ENCODE results near the gene PAAF1.

Gene PAAF1, protein sequence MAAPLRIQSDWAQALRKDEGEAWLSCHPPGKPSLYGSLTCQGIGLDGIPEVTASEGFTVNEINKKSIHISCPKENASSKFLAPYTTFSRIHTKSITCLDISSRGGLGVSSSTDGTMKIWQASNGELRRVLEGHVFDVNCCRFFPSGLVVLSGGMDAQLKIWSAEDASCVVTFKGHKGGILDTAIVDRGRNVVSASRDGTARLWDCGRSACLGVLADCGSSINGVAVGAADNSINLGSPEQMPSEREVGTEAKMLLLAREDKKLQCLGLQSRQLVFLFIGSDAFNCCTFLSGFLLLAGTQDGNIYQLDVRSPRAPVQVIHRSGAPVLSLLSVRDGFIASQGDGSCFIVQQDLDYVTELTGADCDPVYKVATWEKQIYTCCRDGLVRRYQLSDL

DNA sequence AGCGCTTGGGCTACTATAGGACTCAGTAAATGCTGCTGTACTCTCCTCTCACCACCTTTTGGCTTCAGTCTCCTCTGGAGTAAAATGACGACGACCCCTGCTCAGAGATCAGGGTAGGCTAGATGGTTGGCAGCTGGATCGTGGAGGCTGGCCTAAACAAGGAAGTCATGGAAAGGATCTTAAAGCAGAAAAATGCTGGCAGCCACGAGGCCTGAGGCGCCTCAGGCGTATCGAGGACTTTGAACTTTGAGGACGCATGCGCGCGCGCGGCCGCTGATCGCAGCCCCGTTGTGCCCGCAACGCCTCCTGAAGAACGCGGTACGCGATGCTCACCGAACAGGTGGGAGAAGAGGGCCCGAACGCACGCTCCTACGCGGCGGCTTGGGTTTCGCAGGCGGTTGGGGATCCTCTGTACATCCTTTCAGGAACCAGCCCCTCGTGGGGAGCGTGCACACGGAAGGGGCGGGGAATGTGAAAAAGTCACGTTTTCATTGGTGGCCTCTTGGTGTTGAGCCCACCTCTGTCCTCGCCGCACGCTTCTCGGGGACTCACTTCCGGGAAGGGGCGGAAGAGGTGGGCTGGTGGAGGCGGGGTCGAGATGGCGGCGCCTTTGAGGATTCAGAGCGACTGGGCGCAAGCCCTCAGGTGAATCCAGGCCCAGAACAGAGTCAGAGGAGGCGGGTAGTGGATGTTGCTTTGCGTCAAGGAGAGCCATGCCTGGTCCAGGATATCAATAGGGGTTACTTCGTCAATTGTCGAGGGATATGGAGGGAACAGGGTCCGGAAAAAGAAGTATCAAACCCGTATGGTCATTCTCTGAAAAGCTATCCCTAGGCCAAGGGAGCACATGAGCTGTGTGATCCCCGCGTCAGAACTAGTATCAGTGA is at the start of gene PAAF1, which contains the start of gene COA4:
PAAF1 (plus strand) TSS at position 576 of the 887 bp plus-strand sequence; CDS start at position 599, 23 bp downstream.
COA4 (minus strand) TSS at position 423 of the 887 bp plus-strand sequence. CDS start 3,468 bp downstream, outside the sequence.
- H3K27me3 Mint-ChIP-seq = no peaks in the 10 kb centered on the region
- H3K36me3 Mint-ChIP-seq = peaks cover 10% of the 10 kb centered on the region
- peaks cover 45% of the 10 kb centered on the region for H3K4me1 Mint-ChIP-seq (ENCODE audit: low read depth)
- peak within 1 kb of the TSS; percentile 100 for H3K4me3 Mint-ChIP-seq
- no peaks in the 10 kb centered on the region for H3K9me3 Mint-ChIP-seq (ENCODE audit: low read depth)
- H3K27ac Mint-ChIP-seq = peak within 1 kb of the TSS; percentile 100

DNA sequence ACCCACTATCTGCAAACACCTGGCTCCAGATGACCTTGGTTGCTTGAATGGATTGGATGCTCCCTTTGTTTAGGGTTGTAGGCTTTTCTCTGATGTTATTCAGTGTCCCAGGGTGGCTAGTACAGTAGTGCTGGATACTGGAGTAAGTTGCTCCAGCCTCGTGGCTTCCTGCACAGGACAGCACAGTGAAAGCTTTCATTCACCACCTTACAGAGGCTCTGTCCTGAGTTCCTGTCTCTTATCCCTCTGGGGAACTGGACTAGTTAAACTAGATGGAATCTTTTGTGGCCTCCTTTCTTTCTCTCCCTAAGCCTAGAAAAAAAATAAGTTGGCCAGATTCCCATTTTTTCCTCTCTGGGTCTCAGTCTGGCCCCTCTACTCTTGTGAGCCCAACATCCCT is 46.5 kb upstream of the PAAF1 start:
- Mint-ChIP-seq H3K27ac (no peak overlapping the region), H3K4me3 (no peak overlapping the region), H3K27me3 (no peaks in the 10 kb centered on the region), H3K4me1 (ENCODE audit: low read depth) (no peaks in the 10 kb centered on the region), H3K36me3 (peaks cover 4% of the 10 kb centered on the region), H3K9me3 (ENCODE audit: low read depth) (no peaks in the 10 kb centered on the region)

DNA sequence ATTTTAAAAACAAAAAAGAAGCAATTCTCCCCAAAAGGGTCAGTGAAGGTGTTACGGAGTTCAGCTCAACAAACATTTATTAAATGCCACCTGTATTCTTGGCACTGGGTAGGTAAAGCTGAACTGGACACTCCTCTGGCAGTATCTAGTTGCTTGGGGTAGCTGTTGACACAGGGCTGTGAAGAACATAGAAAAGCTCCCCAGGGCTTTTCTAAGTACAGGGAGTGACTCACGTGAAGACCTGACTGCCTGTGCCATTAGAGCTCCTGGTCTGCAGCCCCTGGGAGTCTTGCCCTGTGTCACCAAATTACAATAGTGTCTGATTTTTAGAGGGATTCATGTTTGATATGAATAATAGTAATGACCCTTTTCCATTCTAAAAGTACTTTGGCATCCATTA is 43.7 kb upstream of the PAAF1 start:
- Mint-ChIP-seq H3K4me1 (ENCODE audit: low read depth) (no peaks in the 10 kb centered on the region), H3K27me3 (no peaks in the 10 kb centered on the region)

DNA sequence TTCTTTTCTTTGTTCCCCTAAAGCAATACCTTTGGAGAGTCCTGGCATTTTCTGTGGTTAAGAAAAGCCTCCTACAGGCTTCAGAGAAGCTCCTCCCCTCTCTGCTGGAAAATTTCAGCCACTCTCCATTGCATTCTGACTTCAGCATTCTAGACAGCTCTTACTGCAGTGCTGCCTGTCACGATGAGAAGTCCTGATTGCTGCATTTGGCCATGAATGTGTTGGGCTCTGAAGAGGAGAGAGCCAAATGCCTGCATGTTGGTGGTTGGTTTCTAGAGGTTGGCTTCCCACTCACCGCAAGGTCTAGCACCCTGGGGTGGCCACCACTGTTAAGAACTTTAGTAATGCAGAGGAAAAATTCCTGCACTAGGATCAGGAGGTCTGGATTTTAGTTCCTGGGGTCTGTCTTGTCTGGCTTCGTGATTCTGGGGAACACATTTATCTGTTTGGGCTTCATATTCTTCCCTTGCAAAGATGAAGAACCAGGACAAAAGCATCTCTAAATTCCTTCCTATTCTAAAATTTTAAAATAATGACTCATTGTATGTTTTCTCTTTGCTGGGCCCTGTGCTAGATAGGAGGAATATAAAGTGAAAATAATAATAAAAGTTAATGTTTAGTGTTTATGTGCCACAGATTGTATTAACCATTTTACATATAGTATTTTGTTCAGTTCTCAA is 38.2 kb upstream of the PAAF1 start:
- no peaks in the 10 kb centered on the region for H3K9me3 Mint-ChIP-seq (ENCODE audit: low read depth)
- H3K27me3 Mint-ChIP-seq = no peaks in the 10 kb centered on the region
- H3K27ac Mint-ChIP-seq = no peak overlapping the region
- no peaks in the 10 kb centered on the region for H3K4me1 Mint-ChIP-seq (ENCODE audit: low read depth)
- H3K36me3 Mint-ChIP-seq = peaks cover 2% of the 10 kb centered on the region
- no peak overlapping the region for H3K4me3 Mint-ChIP-seq

More for the DNA sequence above, 43.7 kb upstream of the PAAF1 start:
- Mint-ChIP-seq H3K36me3 (peaks cover 4% of the 10 kb centered on the region), H3K9me3 (ENCODE audit: low read depth) (no peaks in the 10 kb centered on the region), H3K4me3 (no peak overlapping the region), H3K27ac (no peak overlapping the region)

DNA sequence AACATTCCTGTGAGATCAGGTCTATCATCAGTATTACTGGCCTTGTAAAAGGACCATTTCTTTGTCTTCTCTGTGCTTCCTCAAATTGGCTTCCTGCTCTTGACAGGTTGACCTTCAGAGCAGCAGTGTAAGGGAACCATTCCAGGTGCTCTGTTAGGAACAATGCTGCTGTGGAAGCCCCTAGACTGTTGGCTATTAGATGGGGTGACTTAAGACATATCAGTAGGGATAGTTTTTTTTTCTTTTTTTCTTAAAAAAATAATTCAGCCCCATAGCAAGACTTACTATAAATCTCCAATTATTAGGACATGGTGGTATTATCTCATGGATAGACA is 37.7 kb upstream of the PAAF1 start:
- no peaks in the 10 kb centered on the region for H3K9me3 Mint-ChIP-seq (ENCODE audit: low read depth)
- H3K4me3 Mint-ChIP-seq = no peak overlapping the region
- no peak overlapping the region for H3K27ac Mint-ChIP-seq
- peaks cover 2% of the 10 kb centered on the region for H3K36me3 Mint-ChIP-seq
- H3K4me1 Mint-ChIP-seq (ENCODE audit: low read depth) = no peaks in the 10 kb centered on the region
- H3K27me3 Mint-ChIP-seq = no peaks in the 10 kb centered on the region

DNA sequence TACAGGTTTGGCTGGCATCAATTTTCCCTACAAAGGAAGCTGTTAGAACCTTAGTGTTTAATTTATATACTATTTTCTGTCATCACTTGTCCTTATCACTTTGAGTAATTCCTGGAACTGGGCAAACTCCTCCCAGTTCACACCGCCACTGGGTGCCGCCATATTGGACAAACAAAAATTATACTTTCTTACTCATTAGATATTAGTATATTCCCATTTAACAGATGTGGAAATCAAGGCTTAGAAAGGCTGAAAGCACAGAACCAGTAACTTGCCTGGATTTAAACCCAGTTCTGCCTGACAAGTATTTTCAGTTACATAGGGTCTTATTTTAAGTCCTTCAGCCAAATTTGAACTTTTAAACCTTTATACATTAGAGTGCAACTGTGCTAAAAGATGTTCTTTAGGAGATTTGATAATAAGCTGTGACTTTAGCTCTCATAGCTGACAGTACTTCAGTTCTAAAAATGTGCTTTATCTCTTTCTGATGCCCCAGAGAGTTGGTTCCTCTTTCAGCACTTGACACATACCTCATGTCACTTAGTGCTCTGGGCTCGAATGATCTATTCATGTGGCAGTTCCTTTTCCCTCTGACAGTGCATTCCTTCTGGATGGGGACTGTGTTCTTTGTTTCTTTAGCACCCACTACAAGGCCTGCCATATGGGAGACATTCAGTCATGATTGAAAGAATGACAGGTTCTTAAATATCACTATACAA is 25.6 kb upstream of the PAAF1 start:
- Mint-ChIP-seq H3K4me1 (ENCODE audit: low read depth) (no peaks in the 10 kb centered on the region), H3K36me3 (peaks cover 21% of the 10 kb centered on the region), H3K9me3 (ENCODE audit: low read depth) (no peaks in the 10 kb centered on the region), H3K27me3 (no peaks in the 10 kb centered on the region), H3K4me3 (no peak overlapping the region), H3K27ac (no peak overlapping the region)

DNA sequence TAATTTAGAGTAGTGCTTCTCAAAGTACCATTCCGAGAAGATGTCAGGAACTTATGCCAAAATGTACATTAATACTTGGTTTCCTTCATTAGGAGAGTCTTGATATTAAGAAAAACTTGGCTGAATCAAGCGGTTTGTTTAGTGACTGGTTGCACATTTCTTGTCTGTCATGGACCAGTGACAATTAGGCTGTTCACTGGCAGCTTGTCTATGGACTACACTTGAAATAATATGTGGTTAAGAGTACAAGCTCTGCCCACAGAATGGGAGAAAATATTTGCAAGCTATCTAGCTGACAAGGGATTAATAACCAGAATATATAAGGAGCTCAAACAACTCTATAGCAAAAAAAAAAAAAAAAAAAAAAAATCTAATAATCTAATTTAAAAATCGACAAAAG is 24.8 kb upstream of the PAAF1 start:
- Mint-ChIP-seq H3K4me1 (ENCODE audit: low read depth) (no peaks in the 10 kb centered on the region), H3K9me3 (ENCODE audit: low read depth) (no peaks in the 10 kb centered on the region), H3K27me3 (no peaks in the 10 kb centered on the region), H3K4me3 (no peak overlapping the region), H3K27ac (no peak overlapping the region), H3K36me3 (peaks cover 19% of the 10 kb centered on the region)

DNA sequence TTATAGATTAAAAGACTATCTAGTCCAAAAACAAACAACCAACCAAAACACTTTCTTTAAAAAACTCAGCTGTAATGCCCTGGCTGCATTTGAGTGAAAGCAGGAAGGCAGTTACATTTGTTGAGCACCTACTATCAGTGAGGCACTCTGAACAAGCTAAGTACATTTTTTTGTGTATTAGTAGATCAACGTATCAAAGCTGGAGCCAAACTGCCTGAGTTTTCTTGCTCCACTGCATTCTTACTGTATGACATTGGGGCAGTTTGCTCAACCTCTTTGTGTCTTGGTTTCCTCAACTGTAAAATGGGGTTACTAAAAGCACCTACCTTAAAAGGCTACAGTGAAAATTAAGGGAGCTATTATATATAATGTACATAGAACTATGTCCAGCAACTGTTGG is 22.1 kb upstream of the PAAF1 start:
- H3K27me3 Mint-ChIP-seq = no peaks in the 10 kb centered on the region
- no peak overlapping the region for H3K27ac Mint-ChIP-seq
- no peak overlapping the region for H3K4me3 Mint-ChIP-seq
- no peaks in the 10 kb centered on the region for H3K9me3 Mint-ChIP-seq (ENCODE audit: low read depth)
- H3K36me3 Mint-ChIP-seq = peaks cover 14% of the 10 kb centered on the region
- H3K4me1 Mint-ChIP-seq (ENCODE audit: low read depth) = no peaks in the 10 kb centered on the region

DNA sequence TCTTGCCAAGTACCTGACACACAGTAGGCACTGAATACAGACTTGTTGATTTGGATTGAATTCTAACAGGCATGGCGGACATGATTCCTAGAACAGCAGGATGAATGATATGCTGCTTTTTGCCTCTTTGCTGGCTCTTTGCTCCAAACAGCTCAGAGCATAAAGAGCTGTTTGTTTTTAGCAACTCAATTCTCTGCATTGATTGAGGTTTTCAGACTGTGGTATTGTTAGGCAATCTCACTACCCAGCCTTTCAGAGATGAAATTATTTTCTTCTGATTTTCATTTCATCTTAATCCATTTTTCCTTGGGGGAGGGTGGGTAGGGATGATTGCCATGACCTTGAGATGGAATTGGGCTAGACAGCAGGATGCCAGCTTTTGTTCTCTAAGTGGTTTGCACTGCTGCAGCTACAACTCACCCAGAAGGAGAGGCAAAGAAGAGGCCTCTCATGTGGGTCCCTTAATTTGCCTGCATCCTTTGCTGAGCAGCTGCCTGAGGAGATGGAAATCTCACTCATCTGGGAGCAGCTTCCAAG is 20.7 kb upstream of the PAAF1 start:
- Mint-ChIP-seq H3K9me3 (ENCODE audit: low read depth) (no peaks in the 10 kb centered on the region), H3K27me3 (no peaks in the 10 kb centered on the region), H3K27ac (no peak overlapping the region), H3K4me3 (no peak overlapping the region), H3K36me3 (peaks cover 22% of the 10 kb centered on the region), H3K4me1 (ENCODE audit: low read depth) (no peaks in the 10 kb centered on the region)

DNA sequence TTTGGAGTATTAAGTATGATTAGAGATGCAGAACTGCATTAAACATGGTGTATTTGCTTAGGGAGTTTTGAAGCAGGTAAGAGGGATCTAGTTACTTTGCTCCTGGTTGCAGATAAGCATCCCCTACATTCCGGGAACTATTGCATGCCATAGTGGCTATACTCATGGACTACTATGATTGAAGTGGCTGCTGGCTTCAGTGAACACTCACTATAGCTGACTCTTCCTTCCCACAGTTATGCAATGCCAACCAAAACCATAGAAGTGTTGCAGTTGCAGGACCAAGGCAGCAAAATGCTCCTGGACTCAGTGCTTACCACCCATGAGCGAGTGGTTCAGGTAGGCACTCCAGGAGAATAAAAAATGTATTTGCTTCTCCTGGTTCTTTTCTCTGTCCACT is 17.1 kb upstream of the PAAF1 start:
- Mint-ChIP-seq H3K27me3 (no peaks in the 10 kb centered on the region), H3K9me3 (ENCODE audit: low read depth) (no peaks in the 10 kb centered on the region), H3K27ac (no peak overlapping the region), H3K36me3 (peaks cover 16% of the 10 kb centered on the region), H3K4me3 (no peak overlapping the region), H3K4me1 (ENCODE audit: low read depth) (no peaks in the 10 kb centered on the region)

DNA sequence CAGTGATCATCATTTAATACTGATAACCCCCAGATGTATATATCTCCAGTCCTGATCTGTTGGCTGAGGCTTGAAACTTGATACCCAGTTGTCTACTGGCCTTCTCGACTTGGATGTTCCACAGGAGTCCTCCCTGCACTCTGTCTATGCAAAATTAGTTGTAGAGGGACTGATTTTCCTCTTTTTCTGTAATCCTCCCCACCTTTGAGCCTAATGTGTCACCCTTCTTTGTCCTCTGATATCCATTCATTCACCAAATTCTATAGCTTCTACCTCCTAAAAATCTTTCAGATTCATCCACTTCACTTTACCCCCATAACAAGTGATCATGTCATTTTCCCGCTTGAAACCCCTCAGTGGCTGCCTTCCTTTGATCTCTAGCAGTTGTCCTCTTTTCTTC is 16.6 kb upstream of the PAAF1 start:
- no peak overlapping the region for H3K27ac Mint-ChIP-seq
- H3K36me3 Mint-ChIP-seq = peaks cover 15% of the 10 kb centered on the region
- no peaks in the 10 kb centered on the region for H3K27me3 Mint-ChIP-seq
- no peak overlapping the region for H3K4me3 Mint-ChIP-seq
- H3K4me1 Mint-ChIP-seq (ENCODE audit: low read depth) = no peaks in the 10 kb centered on the region
- no peaks in the 10 kb centered on the region for H3K9me3 Mint-ChIP-seq (ENCODE audit: low read depth)

DNA sequence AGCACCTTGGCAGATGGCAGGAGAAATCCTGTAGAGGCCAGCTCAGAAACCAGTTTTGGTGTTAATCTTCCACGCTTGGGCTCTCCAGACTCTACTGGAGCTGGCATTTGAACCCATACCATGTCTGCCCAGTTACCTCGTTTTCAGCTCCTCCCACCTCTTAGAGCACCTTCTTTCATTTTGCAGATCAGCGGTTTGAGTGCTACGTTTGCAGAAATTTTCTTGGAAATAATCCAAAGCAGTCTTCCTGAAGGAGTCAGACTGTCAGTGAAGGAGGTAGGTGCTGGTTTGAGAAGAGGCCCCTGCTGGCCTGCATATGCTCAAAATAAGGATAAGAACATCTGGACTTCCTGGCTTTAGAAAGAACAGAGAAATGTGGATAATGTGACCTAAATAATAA is 13.8 kb upstream of the PAAF1 start:
- Mint-ChIP-seq H3K36me3 (peaks cover 14% of the 10 kb centered on the region), H3K4me3 (no peak overlapping the region), H3K4me1 (ENCODE audit: low read depth) (no peaks in the 10 kb centered on the region), H3K27ac (no peak overlapping the region), H3K27me3 (no peaks in the 10 kb centered on the region), H3K9me3 (ENCODE audit: low read depth) (no peaks in the 10 kb centered on the region)

DNA sequence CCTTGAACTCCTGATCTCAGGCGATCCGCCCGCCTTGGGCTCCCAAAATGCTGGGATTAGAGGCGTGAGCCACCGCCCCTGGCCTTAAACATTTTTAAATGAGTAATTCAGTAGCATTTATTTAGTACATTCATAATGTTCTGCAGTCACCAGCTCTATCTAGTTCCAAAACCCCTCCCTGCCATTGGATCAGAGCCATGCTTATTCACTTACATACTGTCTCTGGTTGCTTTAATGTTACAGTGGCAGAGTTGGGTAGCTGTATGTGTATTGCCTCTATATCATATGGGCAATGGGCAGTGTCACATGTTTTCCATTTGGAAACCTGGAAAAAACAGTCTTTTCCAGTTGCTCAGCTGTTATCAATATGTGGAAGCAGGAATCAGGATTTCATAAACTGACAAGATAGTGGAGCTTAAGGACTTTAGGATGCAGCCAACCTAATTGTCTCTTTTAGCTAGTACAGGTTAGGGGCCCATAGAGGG is 10.7 kb upstream of the PAAF1 start:
- Mint-ChIP-seq H3K4me3 (no peak overlapping the region), H3K36me3 (peaks cover 5% of the 10 kb centered on the region), H3K4me1 (ENCODE audit: low read depth) (no peaks in the 10 kb centered on the region), H3K27ac (no peak overlapping the region), H3K9me3 (ENCODE audit: low read depth) (no peaks in the 10 kb centered on the region), H3K27me3 (no peaks in the 10 kb centered on the region)

DNA sequence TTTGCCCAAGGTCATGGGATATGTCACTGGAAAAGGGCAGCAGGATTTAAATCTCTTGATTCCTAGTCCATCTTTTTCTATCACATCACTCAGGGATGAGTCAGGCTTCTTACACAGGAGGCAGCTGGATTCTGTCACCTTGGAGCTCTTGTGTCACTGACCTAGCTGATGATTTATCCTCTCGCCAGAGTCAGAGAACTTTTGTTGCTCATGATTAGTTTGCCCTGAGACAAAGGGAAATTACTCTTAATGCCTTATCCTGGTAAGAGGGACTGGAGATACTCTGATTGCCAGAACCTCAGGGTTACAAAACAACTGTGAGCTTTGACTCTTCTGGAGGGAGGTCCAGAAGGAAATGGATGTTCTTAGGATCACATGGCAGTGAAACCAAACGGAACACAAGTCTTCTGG is 10.2 kb upstream of the PAAF1 start:
- H3K27ac Mint-ChIP-seq = no peak overlapping the region
- H3K4me3 Mint-ChIP-seq = no peak overlapping the region
- peaks cover 5% of the 10 kb centered on the region for H3K36me3 Mint-ChIP-seq
- H3K4me1 Mint-ChIP-seq (ENCODE audit: low read depth) = no peaks in the 10 kb centered on the region
- no peaks in the 10 kb centered on the region for H3K27me3 Mint-ChIP-seq
- H3K9me3 Mint-ChIP-seq (ENCODE audit: low read depth) = no peaks in the 10 kb centered on the region

All from activated naive CD8-positive, alpha-beta T cell (primary cell).